Measurements from ENCODE around the gene RABL3. TPM values are rescaled to one million over a fixed set of nuclear protein-coding genes. Genes with fewer than 3 reads are reported as not detected.

RABL3 gene
- total RNA-seq, 1 donor from 2014 or later: 16.6 TPM

DNA sequence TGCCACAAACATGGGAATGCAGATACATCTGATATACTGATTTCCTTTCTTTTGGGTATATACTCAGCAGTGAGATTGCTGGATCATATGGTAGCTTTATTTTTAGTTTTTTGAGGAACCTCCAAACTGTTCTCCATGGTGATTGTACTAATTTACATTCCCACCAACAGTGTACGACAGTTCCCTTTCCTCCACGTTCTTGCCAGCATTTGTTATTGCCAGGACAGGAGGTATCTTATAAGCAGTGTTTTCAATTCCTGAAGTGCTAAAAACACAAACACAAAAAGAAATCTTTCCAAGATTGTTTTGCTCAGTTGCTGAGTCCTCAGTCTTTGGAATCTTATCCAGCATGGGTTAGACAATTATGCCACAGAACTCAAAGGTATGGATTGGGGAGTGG is 13.7 kb upstream of the RABL3 start:
- DNase-seq (ENCODE audit: low read depth): no peak
- TF ChIP-seq, protein P1, sequence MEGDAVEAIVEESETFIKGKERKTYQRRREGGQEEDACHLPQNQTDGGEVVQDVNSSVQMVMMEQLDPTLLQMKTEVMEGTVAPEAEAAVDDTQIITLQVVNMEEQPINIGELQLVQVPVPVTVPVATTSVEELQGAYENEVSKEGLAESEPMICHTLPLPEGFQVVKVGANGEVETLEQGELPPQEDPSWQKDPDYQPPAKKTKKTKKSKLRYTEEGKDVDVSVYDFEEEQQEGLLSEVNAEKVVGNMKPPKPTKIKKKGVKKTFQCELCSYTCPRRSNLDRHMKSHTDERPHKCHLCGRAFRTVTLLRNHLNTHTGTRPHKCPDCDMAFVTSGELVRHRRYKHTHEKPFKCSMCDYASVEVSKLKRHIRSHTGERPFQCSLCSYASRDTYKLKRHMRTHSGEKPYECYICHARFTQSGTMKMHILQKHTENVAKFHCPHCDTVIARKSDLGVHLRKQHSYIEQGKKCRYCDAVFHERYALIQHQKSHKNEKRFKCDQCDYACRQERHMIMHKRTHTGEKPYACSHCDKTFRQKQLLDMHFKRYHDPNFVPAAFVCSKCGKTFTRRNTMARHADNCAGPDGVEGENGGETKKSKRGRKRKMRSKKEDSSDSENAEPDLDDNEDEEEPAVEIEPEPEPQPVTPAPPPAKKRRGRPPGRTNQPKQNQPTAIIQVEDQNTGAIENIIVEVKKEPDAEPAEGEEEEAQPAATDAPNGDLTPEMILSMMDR (IDR thresholded peaks at IDR 0.05; ENCODE audit: insufficient read depth, low read length, poor library complexity, severe bottlenecking): no peak
- no peak overlapping the region for H3K4me3 ChIP-seq (ENCODE audit: low read depth, low read length)
- no peaks in the 10 kb centered on the region for H3K27me3 ChIP-seq (ENCODE audit: control insufficient read depth, insufficient read depth, low read length)
- H3K36me3 ChIP-seq (ENCODE audit: control insufficient read depth, insufficient read depth, low read length): no peaks in the 10 kb centered on the region

DNA sequence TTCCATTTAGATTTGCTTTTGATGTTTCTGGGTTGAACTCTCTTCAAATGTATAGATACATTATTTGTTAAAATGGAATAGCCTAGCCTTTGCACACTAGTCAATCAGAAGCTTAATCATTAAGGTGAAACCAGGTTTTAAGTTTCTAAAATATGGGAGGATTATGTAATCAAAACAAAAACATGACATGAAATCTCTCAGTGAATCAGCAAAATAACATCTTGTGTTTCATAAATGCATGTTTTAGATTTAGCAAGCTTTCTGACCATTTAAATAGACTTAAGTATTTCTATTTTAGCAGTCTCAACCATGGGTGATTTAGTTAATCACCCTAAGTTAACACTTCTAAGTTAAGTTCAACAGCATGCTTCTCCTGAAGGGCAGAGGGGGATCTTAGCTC is 11.5 kb upstream of the RABL3 start:
- no peak for DNase-seq (ENCODE audit: low read depth)
- Histone ChIP-seq H3K36me3 (ENCODE audit: control insufficient read depth, insufficient read depth, low read length) (no peaks in the 10 kb centered on the region), H3K4me3 (ENCODE audit: low read depth, low read length) (no peak overlapping the region)

DNA sequence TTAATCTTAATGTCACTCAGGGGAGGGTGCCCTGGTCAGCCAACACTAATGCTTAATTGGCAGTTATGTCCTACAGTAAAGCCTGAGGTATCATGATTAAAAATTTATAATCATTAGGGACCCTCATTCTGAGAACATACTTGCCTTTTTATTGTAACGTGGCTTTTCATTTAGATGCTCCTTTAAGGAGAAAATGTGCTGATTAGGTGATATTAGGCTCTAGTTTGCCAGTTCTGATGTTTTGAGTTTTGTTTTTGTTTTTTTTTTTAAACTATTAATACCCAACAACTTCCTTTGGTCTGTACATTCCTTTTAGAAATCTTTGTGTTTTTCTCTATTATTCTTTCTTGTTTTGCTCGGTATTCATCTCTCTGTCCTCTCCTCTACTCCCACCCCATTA is 10.5 kb upstream of the RABL3 start:
- DNase-seq (ENCODE audit: low read depth): no peak
- TF ChIP-seq, protein P1 (IDR thresholded peaks at IDR 0.05; ENCODE audit: insufficient read depth, low read length, poor library complexity, severe bottlenecking): no peak
- Histone ChIP-seq H3K4me3 (ENCODE audit: low read depth, low read length) (no peak overlapping the region), H3K27me3 (ENCODE audit: control insufficient read depth, insufficient read depth, low read length) (no peaks in the 10 kb centered on the region), H3K36me3 (ENCODE audit: control insufficient read depth, insufficient read depth, low read length) (no peaks in the 10 kb centered on the region)

More for the DNA sequence above, 11.5 kb upstream of the RABL3 start:
- TF ChIP-seq, protein P1 (IDR thresholded peaks at IDR 0.05; ENCODE audit: insufficient read depth, low read length, poor library complexity, severe bottlenecking): no peak
- H3K27me3 ChIP-seq (ENCODE audit: control insufficient read depth, insufficient read depth, low read length): no peaks in the 10 kb centered on the region

DNA sequence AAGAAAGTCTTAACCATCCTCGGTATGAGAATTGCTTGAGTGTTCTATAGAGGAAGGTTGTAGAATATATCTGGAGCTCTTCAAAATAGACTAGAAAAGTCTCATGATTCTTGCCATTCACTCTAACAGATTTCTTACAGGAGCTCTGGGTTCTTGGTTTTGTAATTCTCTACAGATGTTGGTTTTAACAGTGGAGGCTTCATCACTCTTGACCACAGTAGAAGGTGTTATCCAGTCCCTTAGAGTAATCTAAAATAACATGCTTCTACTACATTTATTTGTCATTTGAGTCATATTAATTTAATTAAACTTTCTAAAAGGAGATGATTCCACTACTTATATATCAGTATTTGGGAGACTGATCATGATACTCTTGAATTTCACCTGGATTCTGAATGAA is 9.9 kb upstream of the RABL3 start:
- TF ChIP-seq, protein P1 (IDR thresholded peaks at IDR 0.05; ENCODE audit: insufficient read depth, low read length, poor library complexity, severe bottlenecking): no peak
- no peak overlapping the region for H3K4me3 ChIP-seq (ENCODE audit: low read depth, low read length)
- H3K27me3 ChIP-seq (ENCODE audit: control insufficient read depth, insufficient read depth, low read length): no peaks in the 10 kb centered on the region
- no peaks in the 10 kb centered on the region for H3K36me3 ChIP-seq (ENCODE audit: control insufficient read depth, insufficient read depth, low read length)
- no peak for DNase-seq (ENCODE audit: low read depth)

DNA sequence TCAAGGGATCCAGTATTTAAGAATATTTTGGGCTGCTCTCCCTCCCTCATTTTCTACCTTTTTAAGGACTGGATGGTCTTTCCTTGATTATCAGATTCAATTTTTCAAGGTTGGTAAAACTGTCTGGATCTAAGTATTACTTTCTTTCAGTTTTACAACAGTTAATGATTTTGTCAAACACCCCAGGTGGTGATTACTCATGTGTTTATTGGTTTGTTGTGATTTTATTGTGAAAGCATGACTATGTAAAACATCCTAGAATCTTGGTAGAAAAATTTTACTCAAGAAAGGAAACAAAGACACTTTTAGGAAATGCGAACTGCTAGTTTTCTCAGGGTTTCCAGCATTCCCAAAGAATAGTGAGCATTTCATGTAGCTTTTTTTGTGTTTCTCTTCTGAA is 7.5 kb upstream of the RABL3 start:
- TF ChIP-seq, protein P1 (IDR thresholded peaks at IDR 0.05; ENCODE audit: insufficient read depth, low read length, poor library complexity, severe bottlenecking): no peak
- H3K4me3 ChIP-seq (ENCODE audit: low read depth, low read length): no peak overlapping the region
- DNase-seq (ENCODE audit: low read depth): no peak
- no peaks in the 10 kb centered on the region for H3K36me3 ChIP-seq (ENCODE audit: control insufficient read depth, insufficient read depth, low read length)
- no peaks in the 10 kb centered on the region for H3K27me3 ChIP-seq (ENCODE audit: control insufficient read depth, insufficient read depth, low read length)

DNA sequence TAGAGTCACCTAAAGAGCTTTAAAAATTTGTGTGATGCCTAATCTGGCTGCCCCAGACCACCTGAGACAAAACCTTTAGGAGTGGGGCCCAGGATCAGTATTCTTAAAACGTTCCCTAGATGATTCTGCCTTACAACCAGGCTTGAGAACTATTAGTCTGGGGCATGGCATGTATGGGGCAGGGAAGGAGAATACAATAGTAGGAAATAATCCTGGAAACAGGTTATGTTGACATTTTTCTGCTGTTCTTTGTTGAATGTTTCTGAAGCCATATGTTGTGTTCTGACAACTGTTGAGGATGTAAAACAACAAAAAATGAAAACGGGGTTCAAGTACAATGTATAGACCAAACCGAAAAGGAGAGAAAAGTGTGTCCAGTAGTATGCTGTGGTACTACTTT is 3.1 kb upstream of the RABL3 start:
- Histone ChIP-seq H3K4me3 (ENCODE audit: low read depth, low read length) (no peak overlapping the region), H3K36me3 (ENCODE audit: control insufficient read depth, insufficient read depth, low read length) (no peaks in the 10 kb centered on the region), H3K27me3 (ENCODE audit: control insufficient read depth, insufficient read depth, low read length) (no peaks in the 10 kb centered on the region)
- no peak for DNase-seq (ENCODE audit: low read depth)
- TF ChIP-seq, protein P1 (IDR thresholded peaks at IDR 0.05; ENCODE audit: insufficient read depth, low read length, poor library complexity, severe bottlenecking): no peak

Data from kidney epithelial cell (primary cell).